IMR-90 (cell line): ENCODE results near the gene DPY19L1. TPM values are rescaled to one million over a fixed set of nuclear protein-coding genes. Genes with fewer than 3 reads are reported as not detected.
"Not testable (repeated sequence)": the region's sequence is repeated elsewhere in the genome, so short reads cannot be mapped to it uniquely, and the experiment has no call there.

Experiments
- ATAC-seq: fragments of 200-7000 bp; cut with Tn5 transposase; 2 replicates; pipeline ENCODE4 v1.9.1; 2020; ENCODE audit warnings: low read depth, mild to moderate bottlenecking, moderate library complexity
- BruUV-seq: library from RNA; stranded (reverse); fragments of 400-500 nt; replicated peaks from 2 replicates; lab custom pipeline; 2021; lab: Mats Ljungman, UMichigan
- CTCF ChIA-PET: fragments of 300-600 bp; formaldehyde crosslinking; extraction: SDS; loops from one replicate; lab custom pipeline; 2021; ENCODE audit warnings: antibody characterized with exemption; lab: Yijun Ruan, JAX
- POLR2A ChIA-PET: fragments of 300-600 bp; sonication (Branson Sonifier 250); formaldehyde crosslinking; loops from one replicate; lab custom pipeline; 2022; ENCODE audit warnings: antibody characterized with exemption; ENCODE audit not compliant: unreplicated experiment; lab: Charles Lee
- DNase-seq: peaks from one replicate; pipeline ENCODE4 v3.0.0; 2013
- H2AFZ ChIP-seq: replicated peaks from 2 replicates; pipeline ENCODE3; 2013; ENCODE audit warnings: low read length, mild to moderate bottlenecking; ENCODE audit not compliant: poor library complexity
- H2AK5ac ChIP-seq: 2 replicates; pipeline ENCODE4 v1.6.1; 2013; ENCODE audit warnings: low read depth, low read length, inconsistent platforms
- H2AK9ac ChIP-seq: replicated peaks from 2 replicates; pipeline ENCODE3; 2013; ENCODE audit warnings: mild to moderate bottlenecking, low read depth, low read length, moderate library complexity; ENCODE audit not compliant: poor library complexity
- H2BK120ac ChIP-seq: 2 replicates; pipeline ENCODE4 v1.6.1; 2013; ENCODE audit warnings: low read depth, low read length, inconsistent platforms
- H2BK15ac ChIP-seq: 3 replicates; pipeline ENCODE4 v1.6.1; 2013; ENCODE audit warnings: low read depth, low read length, inconsistent platforms
- H2BK20ac ChIP-seq: 2 replicates; pipeline ENCODE4 v1.6.1; 2013; ENCODE audit warnings: low read depth, mild to moderate bottlenecking, inconsistent platforms, low read length, moderate library complexity
- H2BK5ac ChIP-seq: 2 replicates; pipeline ENCODE4 v1.6.1; 2013; ENCODE audit warnings: mild to moderate bottlenecking, low read depth, low read length, inconsistent platforms; ENCODE audit not compliant: poor library complexity, severe bottlenecking
- H3K14ac ChIP-seq: replicated peaks from 2 replicates; pipeline ENCODE4 v1.6.1; 2013; ENCODE audit warnings: low read depth, low read length, inconsistent platforms
- H3K18ac ChIP-seq: 2 replicates; pipeline ENCODE4 v1.6.1; 2013; ENCODE audit warnings: low read depth, low read length, control low read depth
- H3K23ac ChIP-seq: 2 replicates; pipeline ENCODE4 v1.6.1; 2013; ENCODE audit warnings: low read depth, low read length, inconsistent platforms
- H3K27ac ChIP-seq: 2 replicates; pipeline ENCODE4 v1.5.1; 2013; ENCODE audit warnings: mild to moderate bottlenecking, control low read depth, low read length; ENCODE audit not compliant: insufficient read depth
- H3K27me3 ChIP-seq: 2 replicates; pipeline ENCODE4 v1.6.1; 2013; ENCODE audit warnings: low read length; ENCODE audit not compliant: control insufficient read depth, insufficient read depth
- H3K36me3 ChIP-seq: 2 replicates; pipeline ENCODE4 v1.6.1; 2013; ENCODE audit warnings: low read length, mixed read lengths; ENCODE audit not compliant: control insufficient read depth, insufficient read depth
- H3K4ac ChIP-seq: 2 replicates; pipeline ENCODE4 v1.6.1; 2013; ENCODE audit warnings: low read depth, low read length, inconsistent platforms
- H3K4me1 ChIP-seq: 2 replicates; pipeline ENCODE4 v1.6.1; 2013; ENCODE audit warnings: low read length, mixed read lengths; ENCODE audit not compliant: control insufficient read depth, insufficient read depth
- H3K4me2 ChIP-seq: 2 replicates; pipeline ENCODE4 v1.6.1; 2013; ENCODE audit warnings: low read depth, mild to moderate bottlenecking, control low read depth, low read length, moderate library complexity
- H3K4me3 ChIP-seq: 2 replicates; pipeline ENCODE4 v1.5.1; 2013; ENCODE audit warnings: low read depth, mild to moderate bottlenecking, control low read depth, low read length, moderate library complexity; ENCODE audit not compliant: insufficient read depth
- H3K56ac ChIP-seq: 2 replicates; pipeline ENCODE4 v1.6.1; 2013; ENCODE audit warnings: low read length, inconsistent platforms; ENCODE audit not compliant: insufficient read depth; ENCODE audit errors: extremely low read depth
- H3K79me1 ChIP-seq, 2 experiments: 2 replicates each; pipeline ENCODE4 v1.6.1; 2013; ENCODE audit warnings: low read length in 2 of 2, inconsistent platforms in 1 of 2, low read depth in 1 of 2
- H3K9ac ChIP-seq: 2 replicates; pipeline ENCODE4 v1.6.1; 2013; ENCODE audit warnings: low read depth, low read length, control low read depth
- H3K9me1 ChIP-seq: 2 replicates; pipeline ENCODE4 v1.6.1; 2013; ENCODE audit warnings: low read length, inconsistent platforms; ENCODE audit not compliant: insufficient read depth
- H3K9me3 ChIP-seq: 2 replicates; pipeline ENCODE4 v1.6.1; 2013; ENCODE audit warnings: low read length; ENCODE audit not compliant: control insufficient read depth, insufficient read depth
- H4K20me1 ChIP-seq: 2 replicates; pipeline ENCODE4 v1.6.1; 2013; ENCODE audit warnings: low read length, inconsistent platforms; ENCODE audit not compliant: insufficient read depth
- H4K5ac ChIP-seq: 2 replicates; pipeline ENCODE4 v1.6.1; 2013; ENCODE audit warnings: mild to moderate bottlenecking, low read depth, low read length, control low read depth
- H4K8ac ChIP-seq, 2 experiments: 2 replicates each; pipeline ENCODE4 v1.6.1; 2013; ENCODE audit warnings: low read depth in 2 of 2, low read length in 2 of 2, control low read depth in 1 of 2, inconsistent platforms in 1 of 2
- H4K91ac ChIP-seq: 2 replicates; pipeline ENCODE4 v1.6.1; 2013; ENCODE audit warnings: low read depth, low read length, inconsistent platforms; ENCODE audit not compliant: insufficient read depth
- WGBS, 2 experiments: methylation state at CpG; one replicate each; pipeline versions ENCODE4 v1.1.5 to v1.1.7; 2013; ENCODE audit warnings: missing lambda C conversion rate in 2 of 2; ENCODE audit not compliant: insufficient read length in 1 of 2; ENCODE audit errors: extremely low coverage in 2 of 2; 5-methylcytosine and 5-hydroxymethylcytosine counted together
- dilution Hi-C: fragments of 300-500 bp; cut with HindIII; formaldehyde crosslinking; loops from one replicate; pipeline ENCODE4 v1.14.3; 2018; ENCODE audit warnings: low sequenced_read_pairs; ENCODE audit not compliant: unreplicated experiment
- in situ Hi-C: fragments of 300-500 bp; cut with MboI; formaldehyde crosslinking; loops from 3 replicates; pipeline ENCODE4 v1.14.3; 2019; ENCODE audit warnings: low sequenced_read_pairs, inconsistent platforms, mixed read lengths
- intact Hi-C: fragments of 100-400 bp; cut with micrococcal nuclease; formaldehyde crosslinking; loops from 2 replicates; pipeline ENCODE4 v1.10.0; 2022
- polyA plus RNA-seq, 3 experiments: library from polyadenylated mRNA; depleted of rRNA; stranded (reverse); fragments of >200 nt; gene quantifications; 2 replicates each; pipeline ENCODE4 v1.2.3, GENCODE V29; 2012; ENCODE audit warnings: low replicate concordance in 1 of 3
- total RNA-seq: library from RNA; depleted of rRNA; stranded (reverse); fragments of >200 nt; gene quantifications from 2 replicates; pipeline ENCODE4 v1.2.3, GENCODE V29; 2012

The DPY19L1 gene
- total and polyA plus RNA-seq, 2 of the 4 experiments (the other 2 are of a cell fraction) = 12.1 to 12.2 TPM

DNA sequence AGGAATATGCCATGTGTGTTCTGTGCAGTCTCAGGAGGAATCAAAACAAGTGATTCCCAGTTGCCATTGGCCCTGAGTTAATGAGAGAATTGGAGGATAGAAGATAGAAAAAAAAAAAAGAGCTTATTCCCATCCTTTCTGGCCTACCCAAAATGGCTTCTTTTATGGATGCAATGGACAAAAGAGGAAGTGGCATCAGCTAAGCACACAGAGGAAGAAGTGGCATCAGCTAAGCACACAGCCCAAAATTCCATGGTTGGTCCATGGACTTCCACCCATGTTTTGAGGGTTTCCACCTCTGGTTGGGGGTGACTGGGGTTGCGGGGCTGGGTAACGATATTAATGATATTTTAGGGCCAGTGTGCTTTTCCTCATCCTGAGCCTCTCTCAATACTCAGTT, 11.1 kb upstream of the DPY19L1 start:
- DNase-seq, CTCF ChIA-PET, in situ Hi-C loops, H3K4me3 ChIP-seq, H4K91ac ChIP-seq, H3K4ac ChIP-seq, H3K36me3 ChIP-seq, H2BK20ac ChIP-seq, H3K79me1 ChIP-seq, H2AFZ ChIP-seq, H2BK5ac ChIP-seq, H3K18ac ChIP-seq, H4K20me1 ChIP-seq, H3K27ac ChIP-seq, H3K56ac ChIP-seq, H2AK5ac ChIP-seq, H4K8ac ChIP-seq, H3K9me3 ChIP-seq, H2AK9ac ChIP-seq, H3K14ac ChIP-seq, BruUV-seq, H3K4me2 ChIP-seq, H3K4me1 ChIP-seq, H3K9ac ChIP-seq, ATAC-seq, H3K9me1 ChIP-seq, dilution Hi-C loops, H2BK120ac ChIP-seq, POLR2A ChIA-PET, H4K5ac ChIP-seq, H3K27me3 ChIP-seq, H2BK15ac ChIP-seq, H3K23ac ChIP-seq: not testable (repeated sequence)
- intact Hi-C loops = loop anchor here (5.0 kb wide), 1 partner anchor 279 kb away; no protein-coding TSS in a partner anchor
- no CpG with 5 or more reads among the region's 2 CpGs for WGBS, 2 experiments

GRCh38 chr7:35047912-35048305, 10.6 kb upstream of the DPY19L1 start:
- H3K79me1 ChIP-seq, H3K4me2 ChIP-seq, H3K27ac ChIP-seq, H3K4me3 ChIP-seq, H3K9me1 ChIP-seq, CTCF ChIA-PET, H4K20me1 ChIP-seq, H3K4ac ChIP-seq, POLR2A ChIA-PET, H2AFZ ChIP-seq, H3K36me3 ChIP-seq, H4K91ac ChIP-seq, H3K4me1 ChIP-seq, H3K23ac ChIP-seq, H3K14ac ChIP-seq, H2AK5ac ChIP-seq, H3K9ac ChIP-seq, H3K56ac ChIP-seq, H3K27me3 ChIP-seq, ATAC-seq, DNase-seq, H4K5ac ChIP-seq, H2BK15ac ChIP-seq, H3K9me3 ChIP-seq, H2AK9ac ChIP-seq, dilution Hi-C loops, H2BK5ac ChIP-seq, BruUV-seq, H3K18ac ChIP-seq, H4K8ac ChIP-seq, H2BK20ac ChIP-seq, H2BK120ac ChIP-seq, in situ Hi-C loops: not testable (repeated sequence)
- WGBS, 2 experiments = no CpG with 5 or more reads among the region's 2 CpGs
- intact Hi-C loops = loop anchor here (5.0 kb wide), 1 partner anchor 279 kb away; no protein-coding TSS in a partner anchor
